Measurements from ENCODE around the gene ZBTB47. TPM values are rescaled to one million over a fixed set of nuclear protein-coding genes. Genes with fewer than 3 reads are reported as not detected.

ZBTB47 gene
- 10 to 100 TPM; 10.5 to 82.4 (median 28.1) TPM for polyA plus RNA-seq

DNA sequence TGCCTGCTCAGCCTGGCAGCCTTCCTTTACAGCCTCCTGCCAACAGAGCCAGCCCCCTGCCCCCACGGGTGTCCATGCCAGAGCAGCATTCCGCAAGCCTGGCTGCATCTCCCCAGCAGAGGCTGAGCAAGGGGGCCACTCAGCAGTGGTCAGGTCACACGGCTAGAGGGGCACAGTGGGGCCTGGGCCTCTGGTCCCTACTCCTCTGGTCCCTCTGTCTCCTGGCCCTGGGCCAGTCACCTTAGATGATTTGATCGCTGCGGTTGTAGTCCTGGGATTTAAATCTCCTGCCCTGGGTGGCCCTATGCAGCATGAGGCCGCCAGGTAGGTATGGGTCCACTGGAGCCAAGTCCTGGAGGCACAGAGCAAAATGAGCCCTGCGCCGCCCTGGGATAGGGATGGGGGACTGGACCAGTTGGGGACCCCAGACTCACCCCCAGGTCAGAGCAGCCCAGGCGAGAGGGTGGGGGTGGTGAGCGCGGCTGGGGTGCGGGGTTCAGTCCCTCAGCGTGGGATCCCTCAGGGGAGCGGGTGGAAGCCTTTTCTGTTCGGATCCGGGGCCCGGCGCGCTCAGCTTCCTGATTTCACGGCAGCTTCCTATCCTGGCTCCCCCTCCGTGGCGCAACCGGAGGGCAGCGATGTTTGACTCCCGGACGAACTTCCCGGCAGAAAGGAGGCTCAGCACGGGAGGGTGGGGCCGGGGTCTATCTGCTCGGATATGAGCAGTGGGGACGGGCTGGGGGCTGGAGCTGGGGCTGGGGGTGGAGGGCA lies at the start of gene ZBTB47:
Gene ZBTB47, plus strand, starts transcription at position 138 of the 771 bp plus-strand sequence. CDS start 4,659 bp downstream, outside the sequence.
- WGBS, 3 donors = 5 to 6% (median 6%) methylated on average over 30 to 31 of the region's 31 CpGs

GRCh38 chr3:42605546-42606173 lies 47.8 kb upstream of the ZBTB47 start:
- 48 to 72% (median 69%) methylated on average over 5 of the region's 5 CpGs for WGBS, 3 donors
- H3K27ac ChIP-seq (ENCODE audit: low read depth, low read length) = no peak overlapping the region

More for the DNA sequence above, at the start of gene ZBTB47:
- H3K27ac ChIP-seq (ENCODE audit: low read depth, low read length) = peak within 1 kb of the TSS; percentile 64

- no peak overlapping the region for H3K27ac ChIP-seq (ENCODE audit: low read depth, low read length)
- 43 to 70% (median 50%) methylated on average over 5 of the region's 5 CpGs for WGBS, 3 donors
Measured at GRCh38 chr3:42608581-42608980, 44.9 kb upstream of the ZBTB47 start.

DNA sequence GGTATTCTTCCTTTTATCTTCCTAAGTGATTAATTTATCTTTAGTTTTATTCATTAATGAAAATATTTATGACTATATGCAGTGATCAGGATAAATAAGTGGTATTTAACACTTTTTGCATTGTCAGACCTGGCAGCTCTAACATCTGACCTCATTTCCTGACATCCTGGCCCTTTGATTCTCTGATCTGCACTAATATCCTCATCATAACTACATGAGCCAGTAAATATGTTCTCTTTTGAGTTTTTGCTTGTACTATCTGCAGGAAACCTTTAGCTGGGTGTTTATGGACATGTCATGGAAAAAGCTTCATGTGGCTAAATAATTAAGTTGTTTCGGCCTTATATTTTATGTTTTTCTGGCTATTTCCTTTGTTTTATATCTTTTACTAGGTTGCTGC lies 42.5 kb upstream of the ZBTB47 start:
- H3K27ac ChIP-seq (ENCODE audit: low read depth, low read length) = no peak overlapping the region
- 81 to 97% (median 88%) methylated on average over 1 of the region's 1 CpG for WGBS, 3 donors

GRCh38 chr3:42612217-42612616 lies 41.3 kb upstream of the ZBTB47 start:
- H3K27ac ChIP-seq (ENCODE audit: low read depth, low read length) = no peak overlapping the region
- 25 to 46% (median 39%) methylated on average over 1 of the region's 1 CpG for WGBS, 3 donors

- 85 to 90% (median 88%) methylated on average over 3 of the region's 3 CpGs for WGBS, 3 donors
- no peak overlapping the region for H3K27ac ChIP-seq (ENCODE audit: low read depth, low read length)
Measured at GRCh38 chr3:42612928-42613327, 40.6 kb upstream of the ZBTB47 start.

- H3K27ac ChIP-seq (ENCODE audit: low read depth, low read length) = no peak overlapping the region
- 69 to 91% (median 87%) methylated on average over 2 of the region's 2 CpGs for WGBS, 3 donors
Measured at GRCh38 chr3:42613462-42613861, 40.0 kb upstream of the ZBTB47 start.

DNA sequence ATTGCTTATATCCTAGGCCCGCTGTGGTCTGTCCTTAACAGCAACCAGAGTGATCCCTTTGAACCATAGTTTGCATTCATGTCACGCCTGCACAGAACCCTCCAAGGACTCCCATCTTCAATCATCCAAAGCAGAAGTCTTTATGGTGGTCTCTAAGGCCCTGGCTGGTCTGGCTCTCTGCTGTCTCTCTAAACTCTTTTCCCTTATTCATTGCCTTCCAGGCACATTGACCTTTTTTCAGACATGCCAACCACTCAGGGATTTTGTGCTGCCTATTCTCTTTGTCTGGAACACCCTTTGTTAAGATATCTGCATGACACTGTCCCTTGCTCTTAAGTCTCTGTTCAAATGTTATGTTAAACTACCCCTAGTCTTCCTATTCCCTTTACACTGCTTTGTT lies 21.9 kb upstream of the ZBTB47 start:
- WGBS, 3 donors = 85 to 96% (median 89%) methylated on average over 2 of the region's 2 CpGs

GRCh38 chr3:42632146-42632545 lies 21.4 kb upstream of the ZBTB47 start:
- H3K27ac ChIP-seq (ENCODE audit: low read depth, low read length) = no peak overlapping the region
- 72 to 82% (median 78%) methylated on average over 1 of the region's 1 CpG for WGBS, 3 donors

More for the DNA sequence above, 21.9 kb upstream of the ZBTB47 start:
- H3K27ac ChIP-seq (ENCODE audit: low read depth, low read length) = no peak overlapping the region

GRCh38 chr3:42633544-42633943 lies 20.0 kb upstream of the ZBTB47 start:
- 87 to 95% (median 92%) methylated on average over 6 of the region's 6 CpGs for WGBS, 3 donors
- H3K27ac ChIP-seq (ENCODE audit: low read depth, low read length) = no peak overlapping the region

- 80 to 92% (median 84%) methylated on average over 2 of the region's 2 CpGs for WGBS, 3 donors
- no peak overlapping the region for H3K27ac ChIP-seq (ENCODE audit: low read depth, low read length)
Measured at GRCh38 chr3:42635111-42635510, 18.4 kb upstream of the ZBTB47 start.

- WGBS, 3 donors = 80 to 93% (median 93%) methylated on average over 6 of the region's 6 CpGs
- H3K27ac ChIP-seq (ENCODE audit: low read depth, low read length) = no peak overlapping the region
Measured at GRCh38 chr3:42637001-42637400, 16.5 kb upstream of the ZBTB47 start.

GRCh38 chr3:42638339-42638842 lies 15.1 kb upstream of the ZBTB47 start:
- 77 to 84% (median 78%) methylated on average over 6 of the region's 6 CpGs for WGBS, 3 donors
- no peak overlapping the region for H3K27ac ChIP-seq (ENCODE audit: low read depth, low read length)

DNA sequence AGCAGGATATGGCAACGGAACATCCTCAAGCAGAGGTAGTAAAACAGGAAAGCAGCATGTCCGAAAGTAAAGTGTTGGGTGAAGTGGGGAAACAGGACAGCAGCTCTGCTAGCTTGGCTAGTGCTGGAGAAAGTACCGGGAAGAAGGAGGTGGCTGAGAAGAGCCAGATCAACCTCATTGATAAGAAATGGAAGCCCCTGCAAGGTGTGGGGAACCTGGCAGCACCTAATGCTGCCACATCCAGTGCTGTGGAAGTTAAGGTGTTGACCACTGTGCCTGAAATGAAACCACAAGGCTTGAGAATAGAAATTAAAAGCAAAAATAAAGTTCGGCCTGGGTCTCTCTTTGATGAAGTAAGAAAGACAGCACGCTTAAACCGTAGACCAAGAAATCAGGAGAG lies 14.3 kb upstream of the ZBTB47 start:
- WGBS, 3 donors = 79 to 93% (median 81%) methylated on average over 6 of the region's 6 CpGs
- H3K27ac ChIP-seq (ENCODE audit: low read depth, low read length) = no peak overlapping the region

DNA sequence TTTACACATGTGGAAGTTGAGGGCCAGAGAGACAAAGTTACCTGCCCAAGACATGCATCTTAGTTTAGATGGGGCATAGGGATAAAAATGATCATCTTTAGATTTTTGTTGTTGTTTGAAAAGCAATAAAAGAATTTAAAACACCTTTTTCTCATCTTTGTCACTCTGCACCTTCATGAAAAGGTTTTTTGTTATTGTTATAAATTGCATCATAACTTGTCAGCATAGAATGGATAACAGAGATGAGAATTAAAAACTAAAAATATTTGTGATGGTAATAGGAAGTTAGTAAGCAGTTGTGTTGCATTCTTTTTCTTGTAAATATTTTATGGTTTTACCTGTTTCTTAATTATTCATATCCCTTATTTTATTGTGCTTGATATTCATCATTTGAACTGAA lies 13.4 kb upstream of the ZBTB47 start:
- no peak overlapping the region for H3K27ac ChIP-seq (ENCODE audit: low read depth, low read length)

DNA sequence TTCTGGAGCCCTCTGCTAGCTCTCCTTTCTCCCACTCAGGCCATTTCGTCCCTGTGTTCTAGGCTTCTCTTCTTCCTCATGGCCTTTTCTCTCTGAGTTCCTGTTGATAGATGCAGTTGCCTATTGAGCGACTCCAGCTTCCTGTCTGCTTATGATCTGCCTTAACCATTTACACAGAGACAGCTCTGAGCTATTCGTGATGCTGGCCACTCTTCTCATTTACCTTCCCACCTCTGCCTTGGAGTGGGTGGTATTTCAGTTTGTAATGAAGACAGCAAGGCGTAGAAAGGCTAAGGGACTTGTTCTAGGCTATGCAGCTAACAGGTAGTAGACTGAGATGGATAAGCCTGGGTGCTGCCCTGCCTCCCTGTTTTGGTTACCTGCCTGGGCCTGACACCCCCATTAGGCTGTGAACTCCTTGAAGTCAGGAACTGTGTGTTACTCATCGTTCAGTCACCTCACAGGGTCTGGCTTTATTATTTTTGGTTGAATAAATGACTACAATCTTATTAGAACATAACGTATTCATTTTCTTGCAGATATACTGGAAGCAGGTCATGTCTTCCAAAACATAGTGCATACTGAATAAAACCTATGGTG lies 12.6 kb upstream of the ZBTB47 start:
- no peak overlapping the region for H3K27ac ChIP-seq (ENCODE audit: low read depth, low read length)
- 77 to 93% (median 92%) methylated on average over 6 of the region's 6 CpGs for WGBS, 3 donors

- WGBS, 3 donors = 77 to 81% (median 80%) methylated on average over 5 of the region's 5 CpGs
Measured at GRCh38 chr3:42647821-42648459, 5.6 kb upstream of the ZBTB47 start.

DNA sequence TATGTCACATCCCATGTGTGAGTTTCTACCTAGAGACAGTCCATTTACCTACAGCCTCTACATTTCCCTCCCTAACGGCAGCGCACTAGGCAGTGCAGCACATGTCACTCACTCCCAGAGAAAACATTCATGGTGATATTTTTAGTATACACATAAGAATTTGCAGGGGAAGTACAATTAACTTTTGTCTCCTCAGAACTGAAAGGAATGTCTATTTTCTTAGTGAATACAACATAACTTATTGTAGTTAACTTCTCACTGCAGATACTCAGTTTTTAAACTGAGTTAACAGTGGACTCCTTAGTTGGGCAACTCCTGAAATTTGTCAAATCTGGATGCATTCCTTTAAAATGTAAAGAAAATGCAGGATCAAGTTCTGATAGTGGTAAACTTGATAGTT lies 4.5 kb upstream of the ZBTB47 start:
- H3K27ac ChIP-seq (ENCODE audit: low read depth, low read length) = no peak overlapping the region
- WGBS, 3 donors = 83 to 89% (median 86%) methylated on average over 2 of the region's 2 CpGs

More at GRCh38 chr3:42647821-42648459, 5.6 kb upstream of the ZBTB47 start:
- no peak overlapping the region for H3K27ac ChIP-seq (ENCODE audit: low read depth, low read length)

- H3K27ac ChIP-seq (ENCODE audit: low read depth, low read length) = no peak overlapping the region
- WGBS, 3 donors = 67 to 84% (median 74%) methylated on average over 4 of the region's 4 CpGs
Measured at GRCh38 chr3:42649783-42650182, 3.7 kb upstream of the ZBTB47 start.

All from adipose tissue (tissue), 3 donors.